Keratinocyte (primary cell): ENCODE data around the gene JCAD. TPM values are rescaled to one million over a fixed set of nuclear protein-coding genes. Genes with fewer than 3 reads are reported as not detected.

Source experiments
- DNase-seq: peaks from one replicate; pipeline ENCODE4 v3.0.0-alpha.2; 2011; ENCODE audit warnings: low read depth, missing footprints, low spot score
- FAIRE-seq: peaks from 2 replicates; lab custom pipeline; 2011; peaks lifted over from hg19 to GRCh38; lab: Jason Lieb, UNC
- H2AFZ ChIP-seq: 2 replicates; pipeline ENCODE4 v1.6.0; 2012; ENCODE audit warnings: low read length, control low read depth, inconsistent platforms; ENCODE audit not compliant: control insufficient read depth
- H3K27ac ChIP-seq: 2 replicates; pipeline ENCODE4 v1.5.1; 2011; ENCODE audit warnings: low read length; ENCODE audit not compliant: control insufficient read depth, insufficient read depth
- H3K27me3 ChIP-seq: 3 replicates; pipeline ENCODE4 v1.6.0; 2011; ENCODE audit warnings: low read length; ENCODE audit not compliant: control insufficient read depth, insufficient read depth; ENCODE audit errors: extremely low read depth
- H3K36me3 ChIP-seq, 2 experiments: 2 replicates in 1 of 2; 3 replicates in 1 of 2; pipeline ENCODE4 v1.5.1; 2011; ENCODE audit warnings: low read length in 2 of 2, mild to moderate bottlenecking in 1 of 2; ENCODE audit not compliant: control insufficient read depth in 2 of 2, insufficient read depth in 2 of 2; ENCODE audit errors: extremely low read depth in 1 of 2
- H3K4me1 ChIP-seq: 3 replicates; pipeline ENCODE4 v1.5.1; 2011; ENCODE audit warnings: low read length; ENCODE audit not compliant: control insufficient read depth, insufficient read depth; ENCODE audit errors: extremely low read depth
- H3K4me2 ChIP-seq: 3 replicates; pipeline ENCODE4 v1.6.0; 2011; ENCODE audit warnings: low read depth, low read length; ENCODE audit not compliant: control insufficient read depth, insufficient read depth; ENCODE audit errors: extremely low read depth
- H3K4me3 ChIP-seq, 3 experiments: fragments of 200-600 bp in 1 of 3; sonication (generic) in 1 of 3; 2 replicates in 2 of 3; 3 replicates in 1 of 3; pipeline ENCODE4 v1.5.1; 2011 to 2016; ENCODE audit warnings: low read length in 3 of 3, mild to moderate bottlenecking in 3 of 3, control low read depth in 2 of 3, inconsistent platforms in 1 of 3, low read depth in 1 of 3, mixed read lengths in 1 of 3, mixed run types in 1 of 3, moderate library complexity in 1 of 3; ENCODE audit not compliant: control insufficient read depth in 2 of 3, insufficient read depth in 2 of 3; ENCODE audit errors: extremely low read depth in 1 of 3
- H3K79me2 ChIP-seq: 2 replicates; pipeline ENCODE4 v1.6.0; 2012; ENCODE audit warnings: low read length; ENCODE audit not compliant: control insufficient read depth, insufficient read depth
- H3K9ac ChIP-seq: 3 replicates; pipeline ENCODE4 v1.6.0; 2011; ENCODE audit warnings: low read length; ENCODE audit not compliant: control insufficient read depth, insufficient read depth; ENCODE audit errors: extremely low read depth
- H3K9me1 ChIP-seq: 3 replicates; pipeline ENCODE4 v1.6.0; 2011; ENCODE audit warnings: low read length; ENCODE audit not compliant: control insufficient read depth, insufficient read depth; ENCODE audit errors: extremely low read depth
- H3K9me3 ChIP-seq: 2 replicates; pipeline ENCODE4 v1.5.1; 2012; ENCODE audit warnings: low read depth, low read length; ENCODE audit not compliant: control insufficient read depth
- H4K20me1 ChIP-seq: 3 replicates; pipeline ENCODE4 v1.6.0; 2011; ENCODE audit warnings: low read length; ENCODE audit not compliant: control insufficient read depth, insufficient read depth; ENCODE audit errors: extremely low read depth
- EZH2 ChIP-seq: IDR thresholded peaks from one replicate; pipeline ENCODE4 v1.6.1; 2012; ENCODE audit warnings: inconsistent platforms, mild to moderate bottlenecking, low read length, moderate library complexity
- dilution Hi-C: fragments of 300-500 bp; cut with MboI; formaldehyde crosslinking; loops from one replicate; pipeline ENCODE4 v1.7.0; 2020; ENCODE audit warnings: low sequenced_read_pairs; ENCODE audit not compliant: extremely low pct_ligation_motif_present
- polyA plus RNA-seq, 5 experiments: library from polyadenylated mRNA; depleted of rRNA in 3 of 5; stranded (reverse) in 3 of 5; stranded (forward) in 1 of 5; unstranded in 1 of 5; fragments of >200 nt; gene quantifications; 1 replicate in 1 of 5; 2 replicates in 3 of 5; 3 replicates in 1 of 5; pipeline versions ENCODE4 v1.2.1 to v1.2.3, GENCODE V29; 2011 to 2012; ENCODE audit warnings: missing spikeins in 2 of 5, low read depth in 1 of 5, low replicate concordance in 1 of 5
- TF ChIP-seq, protein P1 (sequence below), 3 experiments: IDR thresholded peaks in 1 of 3; conservative IDR thresholded peaks in 1 of 3; optimal IDR thresholded peaks in 1 of 3; 2 replicates in 2 of 3; 3 replicates in 1 of 3; pipeline versions ENCODE3 to v1.5.1; 2011; ENCODE audit warnings: low read length in 3 of 3, mild to moderate bottlenecking in 3 of 3, moderate library complexity in 2 of 3, control low read depth in 1 of 3, inconsistent platforms in 1 of 3; ENCODE audit not compliant: insufficient read depth in 2 of 3; ENCODE audit errors: extremely low read depth in 1 of 3

Gene JCAD
- polyA plus RNA-seq, 1 donor (not counting 4 experiments of a cell fraction or from before 2014, with no cell fraction given), result 0.10 TPM

DNA sequence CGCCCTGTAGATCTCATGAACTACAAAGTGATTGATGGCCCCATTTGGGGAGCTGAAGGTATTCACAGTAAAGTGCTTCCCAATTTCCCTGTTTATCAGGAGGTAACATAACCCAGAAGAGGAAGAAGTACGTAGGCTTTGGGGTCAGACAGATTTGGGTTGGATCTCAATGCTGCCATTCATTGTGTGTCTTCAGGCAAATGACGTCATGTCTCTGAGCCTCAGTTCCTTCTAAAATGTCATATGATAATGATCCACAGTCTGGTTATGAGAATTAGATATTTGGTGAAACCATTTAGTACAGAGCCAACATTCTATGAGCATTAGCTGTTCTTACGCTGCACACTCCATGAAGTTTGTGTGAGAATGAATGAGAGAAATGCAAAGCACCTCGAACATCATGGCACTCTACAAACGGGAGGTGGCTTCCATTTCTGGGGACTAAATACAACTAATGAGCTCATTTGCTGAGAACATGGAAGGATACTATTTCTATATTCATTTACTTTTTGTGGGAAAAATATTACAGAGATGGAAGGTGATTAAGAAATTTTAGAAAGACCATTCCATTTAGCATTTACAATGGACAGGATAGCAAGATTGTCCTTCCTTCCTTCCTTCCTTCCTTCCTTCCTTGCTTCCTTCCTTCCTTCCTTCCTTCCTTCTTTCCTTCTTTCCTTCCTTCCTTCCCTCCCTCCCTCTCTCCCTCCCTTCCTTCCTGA is 13.8 kb upstream of the JCAD start:
- Histone ChIP-seq H3K4me1 (no peaks in the 10 kb centered on the region), H3K4me2 (no peak overlapping the region), H3K9me1 (no peaks in the 10 kb centered on the region), H3K9me3 (no peaks in the 10 kb centered on the region), H3K27ac (no peak overlapping the region), H3K4me3 (no peak overlapping the region), H3K27me3 (no peaks in the 10 kb centered on the region), H3K9ac (no peak overlapping the region), H3K36me3 (no peaks in the 10 kb centered on the region), H3K79me2 (no peaks in the 10 kb centered on the region), H2AFZ (no peak overlapping the region), H4K20me1 (no peaks in the 10 kb centered on the region)
- DNase-seq (no peak), FAIRE-seq (no peak)
- TF ChIP-seq, protein P1, sequence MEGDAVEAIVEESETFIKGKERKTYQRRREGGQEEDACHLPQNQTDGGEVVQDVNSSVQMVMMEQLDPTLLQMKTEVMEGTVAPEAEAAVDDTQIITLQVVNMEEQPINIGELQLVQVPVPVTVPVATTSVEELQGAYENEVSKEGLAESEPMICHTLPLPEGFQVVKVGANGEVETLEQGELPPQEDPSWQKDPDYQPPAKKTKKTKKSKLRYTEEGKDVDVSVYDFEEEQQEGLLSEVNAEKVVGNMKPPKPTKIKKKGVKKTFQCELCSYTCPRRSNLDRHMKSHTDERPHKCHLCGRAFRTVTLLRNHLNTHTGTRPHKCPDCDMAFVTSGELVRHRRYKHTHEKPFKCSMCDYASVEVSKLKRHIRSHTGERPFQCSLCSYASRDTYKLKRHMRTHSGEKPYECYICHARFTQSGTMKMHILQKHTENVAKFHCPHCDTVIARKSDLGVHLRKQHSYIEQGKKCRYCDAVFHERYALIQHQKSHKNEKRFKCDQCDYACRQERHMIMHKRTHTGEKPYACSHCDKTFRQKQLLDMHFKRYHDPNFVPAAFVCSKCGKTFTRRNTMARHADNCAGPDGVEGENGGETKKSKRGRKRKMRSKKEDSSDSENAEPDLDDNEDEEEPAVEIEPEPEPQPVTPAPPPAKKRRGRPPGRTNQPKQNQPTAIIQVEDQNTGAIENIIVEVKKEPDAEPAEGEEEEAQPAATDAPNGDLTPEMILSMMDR (optimal IDR thresholded peaks at IDR 0.05 in 1 of 3, IDR thresholded peaks at IDR 0.05 in 1 of 3, conservative IDR thresholded peaks at IDR 0.05 in 1 of 3; ENCODE audit: extremely low read depth in 1 of 3, insufficient read depth in 2 of 3, low read length in 3 of 3), result no peak
- TF ChIP-seq EZH2, result no peak
- dilution Hi-C loops, result no loop called here

DNA sequence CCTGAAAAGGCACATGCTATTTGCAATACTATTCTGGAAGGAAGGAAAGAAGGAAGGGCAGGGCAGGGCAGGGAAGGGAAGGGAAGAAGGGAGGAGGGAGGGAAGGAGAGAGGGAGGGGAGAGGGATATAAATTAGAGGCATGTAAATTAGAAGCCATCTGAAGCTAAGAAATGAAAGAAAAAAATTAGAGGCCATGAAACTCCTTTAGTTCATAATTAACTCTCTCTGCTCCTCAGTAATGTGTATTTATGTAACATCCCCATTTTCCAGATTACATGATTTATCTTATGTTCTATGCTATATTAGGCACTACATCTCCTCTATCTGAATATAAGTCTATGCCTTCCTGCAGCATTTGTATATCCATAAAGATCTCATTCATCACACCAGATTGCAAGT is 12.7 kb upstream of the JCAD start:
- H3K4me2 ChIP-seq, result no peak overlapping the region
- DNase-seq (no peak), FAIRE-seq (no peak)
- H3K9me1 ChIP-seq, result no peaks in the 10 kb centered on the region
- dilution Hi-C loops, result no loop called here
- no peak overlapping the region for H3K4me3 ChIP-seq
- no peaks in the 10 kb centered on the region for H3K9me3 ChIP-seq
- H3K4me1 ChIP-seq, result no peaks in the 10 kb centered on the region
- H3K36me3 ChIP-seq, result no peaks in the 10 kb centered on the region
- no peaks in the 10 kb centered on the region for H3K79me2 ChIP-seq
- H3K9ac ChIP-seq, result no peak overlapping the region
- no peaks in the 10 kb centered on the region for H3K27me3 ChIP-seq
- H4K20me1 ChIP-seq, result no peaks in the 10 kb centered on the region
- no peak overlapping the region for H3K27ac ChIP-seq
- H2AFZ ChIP-seq, result no peak overlapping the region
- TF ChIP-seq, protein P1 (optimal IDR thresholded peaks at IDR 0.05 in 1 of 3, IDR thresholded peaks at IDR 0.05 in 1 of 3, conservative IDR thresholded peaks at IDR 0.05 in 1 of 3; ENCODE audit: extremely low read depth in 1 of 3, insufficient read depth in 2 of 3, low read length in 3 of 3), result no peak
- TF ChIP-seq EZH2, result no peak
